M059J (cell line): Measurements from ENCODE around the gene PLA2G6. TPM values are rescaled to one million over a fixed set of nuclear protein-coding genes. Genes with fewer than 3 reads are reported as not detected.

Experiments
- DNase-seq: peaks from one replicate; pipeline ENCODE4 v3.0.0-alpha.2; 2012; ENCODE audit warnings: low read depth
- total RNA-seq: library from RNA; depleted of rRNA; stranded (reverse); fragments of >200 nt; shearing (Covaris generic); gene quantifications from 2 replicates; pipeline ENCODE4 v1.2.3, GENCODE V29; 2014; rRNA removed

Gene PLA2G6
- total RNA-seq, 1 experiment from 2014 or later = 0.96 TPM

- no peak for DNase-seq
Measured at GRCh38 chr22:38071421-38072321, 110.0 kb downstream of the PLA2G6 start.

GRCh38 chr22:38070250-38070921, 111.2 kb downstream of the PLA2G6 start:
- DNase-seq = no peak

- DNase-seq = no peak
Measured at GRCh38 chr22:38069372-38070249, 112.0 kb downstream of the PLA2G6 start.

- DNase-seq = no peak
Measured at GRCh38 chr22:38068641-38069371, 112.8 kb downstream of the PLA2G6 start.

- DNase-seq = no peak
Measured at GRCh38 chr22:38067761-38068360, 113.8 kb downstream of the PLA2G6 start.

GRCh38 chr22:38067028-38067415, 114.6 kb downstream of the PLA2G6 start:
- DNase-seq = no peak

- DNase-seq = no peak
Measured at GRCh38 chr22:38066381-38067027, 115.1 kb downstream of the PLA2G6 start.

GRCh38 chr22:38065539-38065938, 116.1 kb downstream of the PLA2G6 start:
- DNase-seq = no peak

GRCh38 chr22:38062791-38063190, 118.8 kb downstream of the PLA2G6 start:
- DNase-seq = no peak

Other genes with a start within 250 kb of the PLA2G6 start
- 0.05 and 0.22 TPM in 2 replicates for gene C22orf23, start 228.2 kb downstream of the PLA2G6 start, total RNA-seq
- 77.2 and 91.6 TPM in 2 replicates for gene POLR2F, start 228.1 kb downstream of the PLA2G6 start, total RNA-seq
- gene SOX10, start 197.3 kb downstream of the PLA2G6 start, total RNA-seq = not detected in 2 replicates
- gene PICK1, start 124.4 kb downstream of the PLA2G6 start, total RNA-seq = 21.7 and 26.8 TPM in 2 replicates
- not detected in 2 replicates for gene SLC16A8, start 97.6 kb downstream of the PLA2G6 start, total RNA-seq
- gene BAIAP2L2, start 71.1 kb downstream of the PLA2G6 start, total RNA-seq = not detected in 2 replicates
- 9.1 and 13.5 TPM in 2 replicates for gene MAFF, start 20.2 kb upstream of the PLA2G6 start, total RNA-seq
- 51.0 and 90.7 TPM in 2 replicates for gene TMEM184B, start 91.2 kb upstream of the PLA2G6 start, total RNA-seq
- 67.0 and 99.4 TPM in 2 replicates for gene CSNK1E, start 135.6 kb upstream of the PLA2G6 start, total RNA-seq